Measurements from ENCODE around the gene TMEM242.

The TMEM242 gene

GRCh38 chr6:157268835-157269234 is 54.5 kb downstream of the TMEM242 start:
- no peak for DNase-seq

- no peak for DNase-seq
Observed at GRCh38 chr6:157268396-157268795, 54.9 kb downstream of the TMEM242 start.

GRCh38 chr6:157267654-157268053 is 55.7 kb downstream of the TMEM242 start:
- DNase-seq, result no peak

- DNase-seq, result no peak
Observed at GRCh38 chr6:157267109-157267611, 56.2 kb downstream of the TMEM242 start.

- DNase-seq, result no peak
Observed at GRCh38 chr6:157266274-157267101, 56.8 kb downstream of the TMEM242 start.

DNA sequence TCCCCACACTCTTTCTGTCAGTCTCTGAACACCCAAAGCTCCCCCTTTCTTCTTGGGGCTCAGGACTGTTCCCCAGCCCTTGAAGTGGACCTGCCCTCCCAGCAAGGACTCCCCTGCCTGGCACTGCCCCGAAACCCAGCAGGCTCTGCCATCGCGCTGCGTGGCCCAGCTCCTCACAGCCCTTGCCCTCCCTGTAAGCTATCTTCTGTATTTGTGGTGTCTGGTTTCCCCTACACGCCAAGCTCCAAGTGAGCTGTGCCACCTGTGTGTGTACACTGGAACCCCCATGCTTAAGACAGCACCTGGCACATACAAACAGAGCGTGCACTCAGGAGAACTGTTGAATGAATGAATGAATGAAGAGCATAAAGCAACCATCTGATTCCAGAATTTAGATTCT is 57.7 kb downstream of the TMEM242 start:
- no peak for DNase-seq

- DNase-seq, result no peak
Observed at GRCh38 chr6:157265186-157265585, 58.1 kb downstream of the TMEM242 start.

DNA sequence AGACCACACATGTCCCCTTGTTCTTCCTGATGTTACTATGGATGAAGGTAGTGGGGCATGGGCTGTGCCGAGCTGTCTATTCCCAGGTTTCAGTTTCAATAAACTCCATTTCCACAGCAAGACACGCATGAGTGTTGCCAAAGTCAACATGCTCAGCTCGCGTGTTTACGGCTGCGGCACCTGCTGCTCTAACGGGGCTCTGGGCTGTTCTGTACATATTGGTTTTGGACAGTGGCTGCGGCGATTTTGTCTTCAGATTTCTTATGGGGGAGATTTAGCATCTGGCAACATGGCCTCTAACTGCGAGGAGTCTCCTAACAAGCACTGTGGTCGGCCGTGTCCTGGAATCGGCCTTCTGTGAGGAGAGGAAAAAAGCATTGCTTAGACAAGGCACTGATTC is 58.6 kb downstream of the TMEM242 start:
- DNase-seq, result no peak

- no peak for DNase-seq
Observed at GRCh38 chr6:157263881-157264397, 59.4 kb downstream of the TMEM242 start.

- DNase-seq, result no peak
Observed at GRCh38 chr6:157263146-157263545, 60.2 kb downstream of the TMEM242 start.

DNA sequence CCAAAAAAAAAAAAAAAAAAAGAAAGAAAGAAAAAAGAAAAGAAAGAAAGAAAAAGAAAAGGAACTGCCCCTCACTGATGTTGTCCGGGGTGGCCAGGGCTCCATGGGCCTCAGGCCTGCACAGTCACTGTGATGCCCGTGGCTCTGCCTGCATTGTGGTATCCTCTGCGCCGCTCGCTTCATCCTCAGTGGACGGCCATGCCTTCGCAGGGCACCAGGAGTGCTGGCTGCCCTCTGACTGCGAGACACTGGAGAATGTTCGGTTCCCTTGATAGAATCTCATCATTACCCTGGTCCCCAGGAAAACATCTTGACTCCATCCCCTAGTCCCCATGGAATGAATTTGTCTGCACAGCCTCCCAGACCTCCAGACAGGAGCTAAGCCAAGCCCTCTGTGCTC is 61.7 kb downstream of the TMEM242 start:
- DNase-seq, result no peak

DNA sequence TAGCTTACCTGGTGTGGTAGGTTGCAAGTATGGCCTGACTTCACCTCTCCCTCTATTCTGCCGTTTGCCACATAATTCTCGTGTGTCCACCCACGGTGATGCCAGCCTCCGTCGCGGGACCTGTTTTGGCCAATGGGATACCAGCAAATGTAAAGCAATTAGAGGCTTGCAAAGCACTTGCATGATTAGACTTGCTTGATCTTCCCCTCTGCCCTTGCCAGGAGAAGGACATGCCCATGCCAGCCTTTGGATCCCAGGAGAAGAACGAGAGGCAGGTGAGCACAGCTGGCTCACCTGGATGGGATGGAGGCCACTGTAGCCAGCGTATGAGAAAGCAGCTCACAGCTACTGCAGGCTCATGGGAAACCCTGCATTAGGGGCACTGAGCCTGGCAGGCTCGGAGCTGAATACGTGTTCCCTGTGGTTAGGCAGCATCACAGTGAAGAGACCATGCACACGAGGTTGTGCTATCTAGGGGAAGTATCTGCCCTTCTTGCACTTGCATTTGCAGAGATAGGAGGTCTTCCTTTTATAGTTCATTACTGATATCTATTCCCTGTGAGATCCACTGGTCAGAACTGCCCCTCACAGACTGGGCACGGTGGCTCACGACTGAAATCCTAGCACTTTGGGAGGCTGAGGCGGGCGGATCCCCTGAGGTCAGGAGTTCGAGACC is 62.4 kb downstream of the TMEM242 start:
- DNase-seq, result no peak

DNA sequence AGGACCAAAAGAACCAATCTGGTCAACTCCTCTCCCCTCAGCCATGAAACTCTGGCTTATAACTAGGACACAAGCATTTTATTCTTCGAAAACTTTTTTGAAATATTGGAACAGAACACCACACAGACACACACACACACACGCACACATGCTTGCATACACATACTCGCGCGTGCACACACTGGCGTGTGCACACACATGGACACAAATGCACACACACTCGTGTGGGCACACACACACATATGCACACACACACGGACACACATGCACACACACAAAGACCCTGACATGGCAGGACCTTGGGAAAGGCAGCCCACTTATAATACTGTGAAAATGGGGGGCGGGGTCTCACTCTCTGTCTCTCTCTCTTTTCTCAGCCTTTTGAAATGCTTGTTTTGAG is 63.9 kb downstream of the TMEM242 start:
- DNase-seq, result no peak

DNA sequence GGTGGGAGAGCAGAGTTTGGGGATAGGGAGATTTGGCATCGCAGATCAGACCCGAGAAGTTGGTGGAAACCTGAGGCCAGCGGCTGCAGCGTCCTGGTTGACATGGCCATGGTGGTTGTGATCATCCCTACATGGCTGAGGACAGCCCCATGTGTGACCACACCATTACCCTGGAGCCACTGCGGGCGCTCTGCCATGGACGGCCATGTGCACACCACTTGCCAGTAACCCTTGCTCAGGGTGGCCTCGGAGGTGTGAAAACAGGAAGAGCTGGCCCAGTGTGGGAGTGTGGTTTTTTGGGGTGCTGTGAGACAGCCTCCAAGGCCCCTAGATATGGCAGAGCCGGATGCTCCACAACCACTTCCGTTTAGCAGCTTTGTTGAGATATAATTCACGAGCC is 64.4 kb downstream of the TMEM242 start:
- DNase-seq, result no peak

DNA sequence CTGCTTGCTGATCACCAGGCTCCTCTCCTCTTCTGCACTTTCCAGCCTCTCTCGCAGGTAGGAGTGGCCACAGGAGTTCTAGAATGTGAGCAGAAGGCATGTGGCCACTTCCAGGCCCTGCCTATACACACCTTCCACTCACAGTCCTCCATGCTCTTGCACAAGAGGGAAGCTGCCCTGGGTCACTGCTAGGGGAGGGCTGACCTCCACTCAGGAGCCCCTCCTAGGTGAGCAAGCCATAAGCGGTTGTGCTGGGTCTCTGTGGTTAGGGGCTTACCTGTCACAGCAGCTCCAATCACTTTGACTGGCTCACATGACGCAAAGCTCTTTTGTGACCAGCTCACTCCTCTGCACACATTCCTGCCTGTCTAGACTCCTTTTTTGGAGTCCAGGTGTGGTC is 68.2 kb downstream of the TMEM242 start:
- no peak for DNase-seq

- no peak for DNase-seq
Observed at GRCh38 chr6:157254538-157254937, 68.8 kb downstream of the TMEM242 start.

GRCh38 chr6:157253699-157254098 is 69.6 kb downstream of the TMEM242 start:
- no peak for DNase-seq

DNA sequence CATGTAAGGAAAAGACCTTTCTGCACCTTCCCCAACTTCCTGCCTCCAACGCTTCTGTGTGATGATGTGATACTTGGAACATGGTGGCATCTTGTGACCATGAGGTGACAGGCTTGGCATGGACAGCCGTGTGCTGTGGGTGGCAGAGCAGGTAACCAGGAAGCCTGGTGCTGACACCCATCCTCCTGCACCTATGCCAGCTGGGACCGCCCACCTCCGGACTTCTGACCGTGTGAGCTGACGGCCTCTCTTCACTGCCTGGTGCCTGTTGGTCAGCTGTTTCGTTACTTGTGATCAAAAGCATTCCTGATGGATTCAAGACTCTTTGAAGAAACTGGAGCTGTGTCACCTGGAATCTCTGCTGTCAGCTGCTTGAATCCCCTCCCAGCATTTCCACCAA is 70.3 kb downstream of the TMEM242 start:
- DNase-seq, result no peak

- DNase-seq, result no peak
Observed at GRCh38 chr6:157251586-157252247, 71.6 kb downstream of the TMEM242 start.

- DNase-seq, result no peak
Observed at GRCh38 chr6:157249826-157250225, 73.5 kb downstream of the TMEM242 start.

GRCh38 chr6:157248264-157248663 is 75.1 kb downstream of the TMEM242 start:
- no peak for DNase-seq

DNA sequence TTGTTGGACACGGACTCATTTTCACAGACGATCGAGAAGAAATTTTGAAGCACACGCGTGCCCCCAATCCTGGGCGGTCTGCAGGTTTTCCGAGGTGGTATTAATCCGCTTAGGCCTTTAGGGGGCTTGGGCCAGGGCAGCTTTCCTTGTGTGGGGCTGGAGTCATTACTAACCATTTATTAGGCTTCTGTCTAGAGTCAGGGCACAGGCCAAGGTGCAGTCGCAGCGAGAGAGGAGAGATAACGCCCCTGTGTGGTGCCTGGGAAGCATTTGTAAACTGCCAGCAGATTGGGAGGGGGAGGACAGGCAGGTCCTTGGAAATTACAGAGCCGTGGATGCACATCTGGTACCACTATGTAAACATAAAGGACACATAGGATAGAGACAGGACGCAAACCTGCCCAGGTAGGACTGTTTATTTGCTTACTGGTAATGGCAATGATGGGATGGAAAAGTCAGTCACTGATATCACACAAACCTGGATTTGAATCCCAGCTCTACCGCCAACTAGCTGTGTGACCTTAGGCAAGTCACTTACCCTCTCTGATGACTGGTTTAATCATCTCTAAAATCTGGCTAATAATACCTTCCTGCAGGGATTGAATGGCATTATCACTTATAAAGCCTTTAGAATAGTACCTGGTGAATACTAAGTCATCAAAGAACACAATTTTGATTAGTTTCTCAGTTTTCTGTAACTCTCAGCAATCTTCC is 76.4 kb downstream of the TMEM242 start:
- DNase-seq, result no peak
